HEK293T (cell line): ENCODE measurements around the gene KIRREL3.
"Not testable (repeated sequence)": the region's sequence is repeated elsewhere in the genome, so short reads cannot be mapped to it uniquely, and the experiment has no call there.

Experiments used
- CTCF ChIA-PET: fragments of 350-600 bp; formaldehyde crosslinking; extraction: SDS; loops from one replicate; lab custom pipeline; 2021; ENCODE audit warnings: antibody characterized with exemption, inconsistent platforms; lab: Yijun Ruan, JAX
- POLR2A ChIA-PET: fragments of 350-600 bp; formaldehyde crosslinking; extraction: SDS; loops from one replicate; lab custom pipeline; 2020; ENCODE audit warnings: antibody characterized with exemption, inconsistent platforms; lab: Yijun Ruan, JAX
- DNase-seq: peaks from one replicate; pipeline ENCODE4 v3.0.0; 2012; ENCODE audit warnings: mixed read lengths; ENCODE audit errors: extremely low spot score
- ARNT ChIP-seq: fragments of 450-650 bp; IDR thresholded peaks from 2 replicates; pipeline ENCODE4 v1.6.1; 2017; ENCODE audit warnings: mild to moderate bottlenecking
- BHLHE40 ChIP-seq: fragments of 450-650 bp; IDR thresholded peaks from 2 replicates; pipeline ENCODE4 v1.6.1; 2016; ENCODE audit warnings: mild to moderate bottlenecking, moderate library complexity, borderline replicate concordance
- CTBP1 ChIP-seq: fragments of 450-650 bp; IDR thresholded peaks from 2 replicates; pipeline ENCODE4 v1.6.1; 2016; ENCODE audit warnings: borderline replicate concordance
- ELF4 ChIP-seq: fragments of 450-650 bp; IDR thresholded peaks from 2 replicates; pipeline ENCODE4 v1.6.1; 2017; ENCODE audit warnings: antibody characterized with exemption
- FOXA1 ChIP-seq: fragments of 450-650 bp; IDR thresholded peaks from 2 replicates; pipeline ENCODE4 v1.6.1; 2016; ENCODE audit warnings: mild to moderate bottlenecking
- FOXK2 ChIP-seq: fragments of 450-650 bp; IDR thresholded peaks from 2 replicates; pipeline ENCODE4 v1.6.1; 2016; ENCODE audit warnings: mild to moderate bottlenecking
- FOXM1 ChIP-seq: fragments of 450-650 bp; IDR thresholded peaks from 2 replicates; pipeline ENCODE4 v1.6.1; 2017; ENCODE audit warnings: mild to moderate bottlenecking, borderline replicate concordance
- HDGF ChIP-seq: fragments of 450-650 bp; IDR thresholded peaks from 2 replicates; pipeline ENCODE4 v1.6.1; 2017; ENCODE audit warnings: antibody characterized with exemption, borderline replicate concordance
- L3MBTL2 ChIP-seq: fragments of 450-650 bp; conservative IDR thresholded peaks from 2 replicates; pipeline ENCODE4 v1.6.1; 2016; ENCODE audit warnings: mild to moderate bottlenecking
- LEF1 ChIP-seq: fragments of 450-650 bp; IDR thresholded peaks from 2 replicates; pipeline ENCODE4 v1.6.1; 2017; ENCODE audit warnings: mild to moderate bottlenecking, borderline replicate concordance
- NFRKB ChIP-seq: fragments of 450-650 bp; IDR thresholded peaks from 2 replicates; pipeline ENCODE4 v1.6.1; 2016; ENCODE audit warnings: mild to moderate bottlenecking, moderate library complexity
- SP1 ChIP-seq: fragments of 450-650 bp; IDR thresholded peaks from 2 replicates; pipeline ENCODE4 v1.6.1; 2017
- SUZ12 ChIP-seq: fragments of 450-650 bp; IDR thresholded peaks from 2 replicates; pipeline ENCODE4 v1.6.1; 2016; ENCODE audit warnings: mild to moderate bottlenecking
- TARDBP ChIP-seq: fragments of 450-650 bp; IDR thresholded peaks from 2 replicates; pipeline ENCODE4 v1.6.1; 2016
- ZNF384 ChIP-seq: fragments of 450-650 bp; IDR thresholded peaks from 2 replicates; pipeline ENCODE4 v1.6.1; 2016
- TF ChIP-seq, protein P1 (sequence below): fragments of 450-650 bp; IDR thresholded peaks from 2 replicates; pipeline ENCODE4 v1.6.1; 2016

Gene KIRREL3

DNA sequence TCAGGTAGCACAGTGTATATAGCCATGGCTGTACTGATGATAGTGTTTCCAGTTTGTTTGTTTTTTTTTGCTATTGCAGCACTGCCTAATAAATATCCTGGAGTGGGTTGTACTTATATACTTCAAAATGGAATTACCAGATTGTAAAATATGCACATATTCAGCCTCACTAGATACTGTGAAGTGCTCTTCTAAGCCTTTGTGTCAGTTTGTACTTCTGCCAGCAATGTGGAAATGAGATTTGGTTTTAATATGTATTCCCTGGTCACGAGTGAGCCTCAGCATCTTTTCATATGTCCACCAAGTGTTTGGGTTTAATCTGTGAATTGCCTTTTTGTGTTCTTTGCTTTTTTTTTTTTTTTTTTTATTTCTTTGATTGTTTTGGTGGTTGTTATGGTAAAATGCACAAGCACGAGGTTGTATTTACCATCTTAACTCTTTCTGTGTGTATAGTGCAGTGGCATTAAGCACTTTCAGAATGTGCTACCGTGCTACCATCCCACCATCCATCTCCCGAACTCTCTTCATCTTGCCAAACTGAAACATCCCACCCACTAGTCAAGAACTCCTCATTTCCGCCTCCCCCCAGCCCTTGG lies 610.2 kb downstream of the KIRREL3 start:
- DNase-seq: no peak
- POLR2A ChIA-PET: no interaction called here
- CTCF ChIA-PET: no interaction called here
- TF ChIP-seq HDGF (no peak), SP1 (no peak), SUZ12 (no peak)

DNA sequence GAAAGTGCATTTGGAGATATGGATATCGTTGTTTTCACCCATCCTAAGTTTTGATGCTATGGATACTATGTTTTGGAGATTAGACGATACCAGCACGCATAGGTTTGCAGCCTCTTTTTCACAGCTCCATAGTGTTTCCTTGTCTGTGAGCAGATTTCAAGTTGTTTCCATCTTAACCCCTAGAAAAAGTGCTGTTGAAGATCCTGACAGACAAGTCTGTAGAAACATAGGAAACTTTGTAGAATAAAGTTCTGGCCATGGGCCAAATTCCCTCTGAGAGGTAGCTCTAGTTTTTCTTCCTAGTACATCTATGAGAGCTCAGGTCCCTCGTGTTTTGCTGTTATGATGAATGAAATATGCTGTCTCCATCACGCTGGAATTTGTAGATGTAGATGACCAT lies 612.7 kb downstream of the KIRREL3 start:
- ChIA-PET CTCF (no interaction called here), POLR2A (no interaction called here)
- TF ChIP-seq CTBP1: no peak
- no peak for TF ChIP-seq LEF1
- TF ChIP-seq NFRKB: no peak
- TF ChIP-seq, protein P1, sequence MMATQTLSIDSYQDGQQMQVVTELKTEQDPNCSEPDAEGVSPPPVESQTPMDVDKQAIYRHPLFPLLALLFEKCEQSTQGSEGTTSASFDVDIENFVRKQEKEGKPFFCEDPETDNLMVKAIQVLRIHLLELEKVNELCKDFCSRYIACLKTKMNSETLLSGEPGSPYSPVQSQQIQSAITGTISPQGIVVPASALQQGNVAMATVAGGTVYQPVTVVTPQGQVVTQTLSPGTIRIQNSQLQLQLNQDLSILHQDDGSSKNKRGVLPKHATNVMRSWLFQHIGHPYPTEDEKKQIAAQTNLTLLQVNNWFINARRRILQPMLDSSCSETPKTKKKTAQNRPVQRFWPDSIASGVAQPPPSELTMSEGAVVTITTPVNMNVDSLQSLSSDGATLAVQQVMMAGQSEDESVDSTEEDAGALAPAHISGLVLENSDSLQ: no peak
- TF ChIP-seq SP1: no peak
- TF ChIP-seq FOXM1: no peak
- TF ChIP-seq FOXA1: no peak
- no peak for TF ChIP-seq ELF4
- TF ChIP-seq L3MBTL2: no peak
- no peak for TF ChIP-seq HDGF
- TF ChIP-seq FOXK2: no peak
- TF ChIP-seq TARDBP: no peak
- TF ChIP-seq BHLHE40: no peak
- no peak for TF ChIP-seq SUZ12
- no peak for TF ChIP-seq ARNT
- DNase-seq: no peak

DNA sequence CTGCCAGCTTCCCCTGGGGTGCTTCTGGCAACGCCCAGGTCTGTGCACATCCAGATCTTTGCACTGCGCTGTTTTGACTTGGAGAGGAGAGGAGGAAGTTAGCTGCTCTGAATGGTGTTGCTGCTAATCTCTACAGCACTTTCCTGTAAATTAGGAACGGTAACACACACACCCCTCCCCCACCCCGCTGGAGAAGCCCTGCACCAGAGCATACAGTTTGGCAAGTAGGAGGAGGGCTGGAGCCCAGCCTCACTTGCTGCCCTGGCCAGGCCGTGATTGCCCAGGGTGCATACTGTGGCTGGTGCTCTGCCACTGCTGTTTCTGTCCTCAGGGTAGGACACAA lies 613.9 kb downstream of the KIRREL3 start:
- POLR2A ChIA-PET, CTCF ChIA-PET, DNase-seq: not testable (repeated sequence)

DNA sequence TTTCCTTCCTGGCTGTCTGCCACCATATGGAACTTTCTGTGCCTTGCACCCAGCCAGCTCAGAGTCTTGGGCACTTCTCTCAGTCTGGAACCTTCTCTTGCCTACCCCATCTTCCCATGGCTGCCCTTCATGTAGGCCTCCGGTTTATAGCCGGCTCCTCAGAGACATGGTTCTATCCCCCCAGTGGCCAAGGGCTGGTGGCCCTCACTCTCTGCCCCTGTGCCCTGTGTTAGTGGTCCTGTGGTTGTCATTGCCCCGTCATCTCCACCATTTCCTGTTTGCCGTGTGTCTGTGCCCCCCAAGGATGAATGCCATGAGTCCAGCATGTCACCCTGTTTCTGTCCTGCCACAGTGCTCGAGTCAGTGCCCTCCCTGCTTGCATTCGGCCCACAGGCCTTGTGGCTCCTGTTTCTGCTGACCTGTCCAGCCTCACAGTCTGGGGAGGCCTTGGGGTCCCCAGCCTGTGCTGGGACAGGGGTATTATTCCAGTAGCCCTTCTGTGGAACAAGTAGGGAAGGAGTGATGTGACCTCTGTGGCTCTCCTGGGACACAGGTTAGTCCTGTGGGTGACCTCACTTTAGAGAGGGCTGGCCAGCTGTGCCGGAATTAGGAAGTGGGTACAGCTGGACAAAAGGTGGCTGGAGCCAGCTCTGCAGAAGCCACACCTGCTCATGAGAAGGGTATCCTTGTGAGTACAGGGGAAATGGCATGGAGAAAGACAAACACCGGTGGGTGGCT lies 614.4 kb downstream of the KIRREL3 start:
- DNase-seq: no peak
- POLR2A ChIA-PET: interaction anchor here (0.6 kb wide), 1 partner anchor 378 kb away, joined by 3 read pairs; no protein-coding TSS in a partner anchor
- CTCF ChIA-PET: no interaction called here
- no peak for TF ChIP-seq HDGF
- TF ChIP-seq CTBP1: no peak
- no peak for TF ChIP-seq NFRKB

DNA sequence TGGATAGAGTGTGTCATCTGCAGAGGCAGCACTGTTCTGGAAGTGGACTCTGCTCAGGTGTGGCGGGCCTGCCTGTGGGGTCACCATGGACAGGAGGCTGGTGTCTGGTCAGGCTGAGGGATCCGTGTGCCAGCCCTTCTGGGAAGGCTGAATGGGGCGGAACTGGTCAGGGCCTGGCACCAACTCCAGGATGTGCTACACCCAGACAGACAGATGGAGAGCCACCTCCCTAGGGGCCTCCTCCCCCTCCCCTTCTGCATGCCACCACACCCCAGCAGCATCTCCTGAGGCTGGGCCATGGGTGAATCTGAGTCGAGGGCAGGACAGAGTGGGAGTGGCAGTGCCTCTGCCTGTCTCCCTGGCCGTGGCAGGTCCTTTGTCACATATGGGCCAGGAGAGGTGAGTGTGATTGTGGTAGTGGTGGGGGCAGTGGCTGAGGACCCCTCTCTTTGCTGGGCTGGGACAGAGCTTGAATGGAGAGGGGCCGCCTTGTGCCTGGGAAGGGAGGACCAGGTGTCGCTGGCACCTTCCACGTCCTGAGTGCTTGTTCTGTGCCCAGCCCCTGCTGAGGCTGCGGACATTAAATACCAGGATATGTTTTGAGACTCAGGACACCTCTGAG lies 616.0 kb downstream of the KIRREL3 start:
- CTCF ChIA-PET: no interaction called here
- TF ChIP-seq BHLHE40 (no peak), HDGF (no peak), NFRKB (no peak), SUZ12 (no peak), ARNT (no peak), ZNF384 (no peak), FOXK2 (no peak), L3MBTL2 (no peak)
- TF ChIP-seq, protein P1: no peak
- DNase-seq: no peak
- POLR2A ChIA-PET: no interaction called here

DNA sequence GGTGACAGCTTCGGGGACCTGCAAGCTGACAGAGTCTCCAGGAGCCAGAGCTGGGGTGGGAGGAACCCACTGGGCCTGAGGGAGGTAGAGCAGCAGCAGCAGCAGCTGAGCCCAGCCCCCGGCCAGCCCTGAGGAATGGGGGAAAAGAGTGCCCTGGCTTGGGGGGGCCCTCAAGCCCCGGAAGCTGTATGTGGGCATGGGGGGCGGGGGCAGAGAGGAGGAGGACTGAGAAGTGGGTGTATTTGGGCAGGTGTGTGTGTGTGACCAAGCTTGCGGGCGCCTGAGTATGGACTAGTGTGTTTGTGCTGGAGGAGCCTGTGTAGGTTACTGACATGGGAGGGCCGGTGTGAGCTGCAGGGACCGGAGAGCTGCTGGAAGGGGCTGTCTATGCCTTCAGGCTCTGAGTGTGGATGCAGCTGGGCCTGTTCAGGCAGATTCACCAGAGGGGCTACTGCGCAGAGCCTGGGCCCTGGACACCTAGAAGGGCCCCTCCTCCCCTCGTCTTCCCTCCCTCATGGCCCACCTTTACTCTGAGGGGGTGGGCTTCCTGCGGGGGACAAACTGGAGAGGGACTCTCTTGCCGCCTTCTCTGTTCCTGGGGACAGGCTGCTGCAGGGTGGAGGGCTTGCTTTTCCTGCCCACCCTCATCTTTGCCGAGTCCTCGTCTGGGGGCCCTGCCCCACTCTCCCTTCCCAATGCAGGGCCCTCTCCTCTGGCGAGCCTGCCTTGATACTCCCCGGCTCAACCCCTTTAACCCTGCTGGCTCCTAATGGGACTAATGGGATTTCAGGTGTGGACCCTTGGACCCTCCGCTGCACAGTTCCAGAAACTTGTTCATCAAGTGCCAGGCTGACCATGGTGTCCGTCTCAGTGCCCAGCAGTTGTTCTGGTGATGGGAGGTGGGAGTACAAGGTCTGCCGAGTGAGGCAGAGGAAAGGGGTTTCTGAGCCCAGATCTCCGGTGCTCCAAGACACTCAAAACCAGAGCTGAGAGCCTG lies 616.9 kb downstream of the KIRREL3 start:
- POLR2A ChIA-PET: no interaction called here
- TF ChIP-seq L3MBTL2 (no peak), HDGF (no peak), ZNF384 (no peak), ARNT (no peak), SUZ12 (no peak), NFRKB (no peak), BHLHE40 (no peak), ELF4 (no peak), FOXK2 (no peak), TARDBP (no peak), LEF1 (no peak), SP1 (no peak), CTBP1 (no peak), FOXA1 (no peak), FOXM1 (no peak)
- TF ChIP-seq, protein P1: no peak
- no peak for DNase-seq
- CTCF ChIA-PET: no interaction called here

DNA sequence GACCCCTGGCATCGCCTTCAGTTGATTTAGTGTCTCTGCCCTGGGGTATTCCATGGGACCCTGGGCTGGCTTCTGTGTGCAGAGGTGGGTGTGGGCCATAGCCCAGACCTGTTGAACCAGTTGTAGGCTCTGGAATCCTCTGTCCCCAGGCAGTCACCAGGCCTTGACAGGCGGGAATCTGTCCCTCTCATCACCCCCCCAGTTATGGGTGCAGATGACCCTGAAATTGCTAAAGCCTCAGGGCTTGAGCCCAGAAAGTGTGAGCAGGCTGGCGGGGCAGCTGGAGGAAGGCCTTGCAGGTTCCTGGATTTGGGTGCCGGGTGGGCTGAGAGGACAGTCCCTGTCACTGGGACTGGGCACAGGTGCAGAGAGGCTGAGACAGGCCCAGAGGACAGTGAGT lies 617.9 kb downstream of the KIRREL3 start:
- DNase-seq, POLR2A ChIA-PET, CTCF ChIA-PET: not testable (repeated sequence)

DNA sequence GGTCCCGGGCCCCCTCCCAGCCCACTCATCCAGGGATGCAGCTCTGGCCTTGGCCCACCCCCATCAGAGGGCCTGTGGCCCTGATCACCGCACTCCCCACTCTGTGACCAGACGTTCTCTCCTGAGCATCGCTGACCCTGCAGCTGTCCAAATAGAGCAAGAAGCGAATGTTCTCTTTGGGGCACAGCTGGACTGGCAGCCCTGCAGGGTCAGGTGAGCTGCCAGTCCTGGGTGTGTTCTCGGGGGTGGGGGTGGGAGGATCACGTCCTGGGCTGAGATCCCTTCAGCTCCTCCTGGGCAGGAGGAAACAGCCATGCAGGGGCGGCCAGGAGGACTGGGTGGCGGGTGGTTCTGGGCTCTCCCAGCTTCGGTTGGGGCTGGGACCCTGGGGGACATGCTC lies 618.6 kb downstream of the KIRREL3 start:
- CTCF ChIA-PET, DNase-seq, POLR2A ChIA-PET: not testable (repeated sequence)
